Lung (tissue), 12 donors: ENCODE measurements around the gene UTP14A. TPM values are rescaled to one million over a fixed set of nuclear protein-coding genes. Genes with fewer than 3 reads are reported as not detected.

Experiments
- ATAC-seq: fragments of 200-7000 bp; cut with Tn5 transposase; one replicate; pipeline ENCODE4 v1.9.1; 2020; ENCODE audit warnings: moderate number of reproducible peaks; ENCODE audit not compliant: insufficient read depth, low FRiP score
- DNase-seq, 3 donors: peaks; one replicate each; pipeline ENCODE4 v3.0.0-alpha.2; 2013 to 2017
- H3K27ac ChIP-seq, 2 donors: one replicate each; pipeline ENCODE4 v1.5.1; 2013; ENCODE audit warnings: mild to moderate bottlenecking in 2 of 2, moderate library complexity in 2 of 2, control low read depth in 1 of 2, inconsistent platforms in 1 of 2, low read depth in 1 of 2, low read length in 1 of 2
- H3K27me3 ChIP-seq, 3 donors: one replicate each; pipeline ENCODE4 v1.5.1; 2013; ENCODE audit warnings: low read length in 2 of 3; ENCODE audit not compliant: control insufficient read depth in 3 of 3, insufficient read depth in 3 of 3
- H3K36me3 ChIP-seq, 4 donors: one replicate each; pipeline ENCODE4 v1.5.1; 2013; ENCODE audit warnings: low read length in 4 of 4, mild to moderate bottlenecking in 1 of 4, moderate library complexity in 1 of 4; ENCODE audit not compliant: control insufficient read depth in 4 of 4, insufficient read depth in 4 of 4
- H3K4me1 ChIP-seq, 5 donors: one replicate each; pipeline ENCODE4 v1.5.1; 2013; ENCODE audit warnings: low read length in 5 of 5, mild to moderate bottlenecking in 2 of 5, moderate library complexity in 1 of 5; ENCODE audit not compliant: control insufficient read depth in 5 of 5, insufficient read depth in 5 of 5
- H3K4me3 ChIP-seq: one replicate; pipeline ENCODE4 v1.5.1; 2013; ENCODE audit warnings: mild to moderate bottlenecking, control low read depth, moderate library complexity
- H3K9ac ChIP-seq, 2 donors: one replicate each; pipeline ENCODE4 v1.5.1; 2013; ENCODE audit warnings: low read length in 2 of 2, control low read depth in 1 of 2; ENCODE audit not compliant: insufficient read depth in 1 of 2
- H3K9me3 ChIP-seq, 4 donors: one replicate each; pipeline ENCODE4 v1.5.1; 2013; ENCODE audit warnings: low read length in 3 of 4, mild to moderate bottlenecking in 1 of 4, moderate library complexity in 1 of 4; ENCODE audit not compliant: control insufficient read depth in 4 of 4, insufficient read depth in 3 of 4
- WGBS, 2 donors: extraction: QIAGEN DNeasy Blood & Tissue Kit; methylation state at CpG; one replicate each; pipeline ENCODE4 v1.1.7; 2013; 5-methylcytosine and 5-hydroxymethylcytosine counted together
- polyA plus RNA-seq, 2 donors: library from polyadenylated mRNA; stranded (reverse); fragments of 200-250 nt; gene quantifications; one replicate each; pipeline ENCODE4 v1.2.1, GENCODE V29; 2013
- total RNA-seq, 2 donors: library from RNA; depleted of rRNA in 1 of 2; stranded (reverse); fragments of >200 nt in 1 of 2; gene quantifications; one replicate each; pipeline ENCODE4 v1.2.1, GENCODE V29; 2014 to 2021
- TF ChIP-seq, protein P1 (sequence below): IDR thresholded peaks from 2 replicates; pipeline ENCODE4 v1.5.1; 2012; ENCODE audit warnings: mild to moderate bottlenecking; ENCODE audit errors: control extremely low read depth, extremely low read depth
- donor health status: control.
- donor health status: control.
- donor health status: Bipolar disorder and iron deficiency.
- donor health status: healthy.
- donor health status: DM: yes; HTN: yes; CAD: no.

The UTP14A gene
- total and polyA plus RNA-seq, 4 donors, result 10.2 to 14.0 (median 12.6) TPM

DNA sequence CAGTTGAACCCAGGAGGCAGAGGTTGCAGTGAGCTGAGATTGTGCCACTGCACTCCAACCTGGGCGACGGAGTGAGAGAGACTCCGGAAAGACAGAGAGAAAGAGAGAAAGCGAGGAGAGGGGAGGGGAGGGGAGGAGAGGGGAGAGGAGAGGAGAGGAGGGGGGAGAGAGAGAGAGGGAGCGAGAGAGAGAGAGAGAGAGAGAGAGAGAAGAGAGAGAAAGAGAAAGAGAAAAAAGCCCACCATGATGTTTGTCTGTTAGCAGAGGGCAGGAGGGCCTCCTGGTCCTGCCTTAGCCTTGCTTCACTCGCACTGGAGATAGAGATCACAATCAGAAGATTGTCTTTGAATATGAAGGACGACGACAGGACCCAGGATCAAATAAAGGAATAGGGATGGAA lies 57.8 kb downstream of the UTP14A start:
- Histone ChIP-seq H3K36me3 (no peaks in the 10 kb centered on the region), H3K4me3 (no peak overlapping the region), H3K4me1 (peaks cover 0 to 12% (median 8%) of the 10 kb centered on the region in 5 donors), H3K9me3 (peaks cover 0 to 2% (median 0%) of the 10 kb centered on the region in 4 donors), H3K9ac (no peak overlapping the region), H3K27ac (no peak overlapping the region), H3K27me3 (peaks cover 0 to 2% (median 1%) of the 10 kb centered on the region in 3 donors)
- 81 to 87% methylated on average over 8 of the region's 8 CpGs for WGBS, 2 donors
- ATAC-seq, result no peak
- no peak for DNase-seq
- TF ChIP-seq, protein P1, sequence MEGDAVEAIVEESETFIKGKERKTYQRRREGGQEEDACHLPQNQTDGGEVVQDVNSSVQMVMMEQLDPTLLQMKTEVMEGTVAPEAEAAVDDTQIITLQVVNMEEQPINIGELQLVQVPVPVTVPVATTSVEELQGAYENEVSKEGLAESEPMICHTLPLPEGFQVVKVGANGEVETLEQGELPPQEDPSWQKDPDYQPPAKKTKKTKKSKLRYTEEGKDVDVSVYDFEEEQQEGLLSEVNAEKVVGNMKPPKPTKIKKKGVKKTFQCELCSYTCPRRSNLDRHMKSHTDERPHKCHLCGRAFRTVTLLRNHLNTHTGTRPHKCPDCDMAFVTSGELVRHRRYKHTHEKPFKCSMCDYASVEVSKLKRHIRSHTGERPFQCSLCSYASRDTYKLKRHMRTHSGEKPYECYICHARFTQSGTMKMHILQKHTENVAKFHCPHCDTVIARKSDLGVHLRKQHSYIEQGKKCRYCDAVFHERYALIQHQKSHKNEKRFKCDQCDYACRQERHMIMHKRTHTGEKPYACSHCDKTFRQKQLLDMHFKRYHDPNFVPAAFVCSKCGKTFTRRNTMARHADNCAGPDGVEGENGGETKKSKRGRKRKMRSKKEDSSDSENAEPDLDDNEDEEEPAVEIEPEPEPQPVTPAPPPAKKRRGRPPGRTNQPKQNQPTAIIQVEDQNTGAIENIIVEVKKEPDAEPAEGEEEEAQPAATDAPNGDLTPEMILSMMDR, result no peak

DNA sequence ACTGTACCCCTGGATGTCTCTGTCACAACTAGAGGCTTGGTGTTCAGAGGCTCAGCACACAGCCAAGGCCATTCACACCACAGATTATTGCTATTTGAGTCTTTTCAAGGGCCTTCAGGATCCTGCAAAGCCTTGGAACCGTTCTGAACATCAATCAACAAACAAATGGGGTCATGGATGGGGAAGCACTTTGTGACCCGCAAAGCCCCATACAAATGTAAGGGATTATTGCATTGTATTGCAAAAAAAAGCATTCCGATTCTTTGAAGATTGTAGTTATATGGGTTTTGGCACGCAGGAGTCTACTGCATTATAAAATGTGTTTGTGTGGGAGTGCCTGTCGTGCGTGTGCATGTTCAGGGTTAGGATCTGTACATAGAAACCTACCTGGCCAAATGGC lies 59.2 kb downstream of the UTP14A start:
- no peak overlapping the region for H3K9ac ChIP-seq
- WGBS, 2 donors, result 81 to 97% methylated on average over 6 of the region's 6 CpGs
- ATAC-seq (no peak), DNase-seq (no peak)
- no peaks in the 10 kb centered on the region for H3K36me3 ChIP-seq
- TF ChIP-seq, protein P1, result no peak
- no peak overlapping the region for H3K27ac ChIP-seq
- peaks cover 0 to 3% (median 0%) of the 10 kb centered on the region in 4 donors for H3K9me3 ChIP-seq
- H3K27me3 ChIP-seq, result peaks cover 0 to 2% (median 0%) of the 10 kb centered on the region in 3 donors
- no peak overlapping the region for H3K4me3 ChIP-seq
- peaks cover 0 to 7% (median 4%) of the 10 kb centered on the region in 5 donors for H3K4me1 ChIP-seq

DNA sequence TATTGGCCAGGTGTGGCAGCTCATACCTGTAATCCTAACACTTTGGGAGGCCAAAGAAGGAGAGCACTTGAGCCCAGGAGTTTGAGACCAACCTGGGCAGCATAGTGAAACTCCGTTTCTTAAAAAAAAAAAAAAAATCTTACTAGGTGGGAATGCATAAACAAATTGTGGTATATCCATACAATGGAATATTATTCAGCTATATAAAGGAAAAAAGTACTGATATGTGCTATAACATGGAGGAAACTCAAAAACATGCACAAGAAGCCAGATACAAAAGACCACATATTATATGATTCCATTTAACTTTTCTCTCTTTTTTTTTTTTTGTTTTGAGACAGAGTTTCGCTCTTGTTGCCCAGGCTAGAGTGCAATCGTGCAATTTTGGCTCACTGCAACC lies 63.0 kb downstream of the UTP14A start:
- peaks cover 0 to 3% (median 0%) of the 10 kb centered on the region in 4 donors for H3K9me3 ChIP-seq
- no peaks in the 10 kb centered on the region for H3K4me1 ChIP-seq
- H3K36me3 ChIP-seq, result no peaks in the 10 kb centered on the region
- WGBS, 2 donors, result 84 to 97% methylated on average over 3 of the region's 3 CpGs
- no peak overlapping the region for H3K27ac ChIP-seq
- no peak overlapping the region for H3K4me3 ChIP-seq
- no peak overlapping the region for H3K9ac ChIP-seq
- H3K27me3 ChIP-seq, result peaks cover 0 to 2% (median 0%) of the 10 kb centered on the region in 3 donors
- TF ChIP-seq, protein P1, result no peak
- no peak for DNase-seq
- ATAC-seq, result no peak

DNA sequence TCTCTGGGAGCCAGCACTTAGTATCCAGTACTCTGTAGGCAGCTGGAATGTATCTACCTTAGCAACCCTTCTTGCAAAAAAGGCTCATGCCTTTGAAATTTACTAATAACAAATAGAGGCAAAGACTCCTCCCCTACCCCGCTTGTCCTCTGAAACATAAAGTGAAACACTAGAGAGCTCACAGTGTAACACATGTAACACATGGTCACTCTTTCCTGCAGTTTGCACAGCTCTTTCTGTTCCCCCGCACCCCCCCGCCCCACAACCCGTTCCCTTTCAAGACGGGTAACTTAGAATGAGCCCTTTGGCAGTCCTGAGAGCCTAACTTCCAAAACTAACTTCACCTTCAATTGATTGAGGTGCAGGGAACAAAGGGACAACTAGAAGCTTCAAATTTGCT lies 70.5 kb downstream of the UTP14A start:
- Histone ChIP-seq H3K36me3 (no peaks in the 10 kb centered on the region), H3K4me1 (no peaks in the 10 kb centered on the region), H3K27ac (no peak overlapping the region), H3K9me3 (no peaks in the 10 kb centered on the region), H3K9ac (no peak overlapping the region), H3K4me3 (no peak overlapping the region), H3K27me3 (peaks cover 0 to 5% (median 0%) of the 10 kb centered on the region in 3 donors)
- TF ChIP-seq, protein P1, result no peak
- DNase-seq, result no peak
- no peak for ATAC-seq
- WGBS, 2 donors, result 37 to 61% methylated on average over 5 of the region's 5 CpGs
